Skin of body (tissue), 2 donors: ENCODE measurements around the gene STMN3. TPM values are rescaled to one million over a fixed set of nuclear protein-coding genes. Genes with fewer than 3 reads are reported as not detected.

Source experiments
- DNase-seq: peaks from one replicate; lab custom pipeline; 2025; lab: John Stamatoyannopoulos, UW
- total RNA-seq: library from RNA; depleted of rRNA; stranded (reverse); fragments of >200 nt; gene quantifications from one replicate; pipeline ENCODE4 v1.2.3, GENCODE V29; 2014

Gene STMN3
- total RNA-seq, 1 donor from 2014 or later, result 21.6 TPM

- DNase-seq, result no peak
Observed at GRCh38 chr20:63692436-63693082, 39.3 kb upstream of the STMN3 start.

- no peak for DNase-seq
Observed at GRCh38 chr20:63691711-63692435, 38.6 kb upstream of the STMN3 start.

DNA sequence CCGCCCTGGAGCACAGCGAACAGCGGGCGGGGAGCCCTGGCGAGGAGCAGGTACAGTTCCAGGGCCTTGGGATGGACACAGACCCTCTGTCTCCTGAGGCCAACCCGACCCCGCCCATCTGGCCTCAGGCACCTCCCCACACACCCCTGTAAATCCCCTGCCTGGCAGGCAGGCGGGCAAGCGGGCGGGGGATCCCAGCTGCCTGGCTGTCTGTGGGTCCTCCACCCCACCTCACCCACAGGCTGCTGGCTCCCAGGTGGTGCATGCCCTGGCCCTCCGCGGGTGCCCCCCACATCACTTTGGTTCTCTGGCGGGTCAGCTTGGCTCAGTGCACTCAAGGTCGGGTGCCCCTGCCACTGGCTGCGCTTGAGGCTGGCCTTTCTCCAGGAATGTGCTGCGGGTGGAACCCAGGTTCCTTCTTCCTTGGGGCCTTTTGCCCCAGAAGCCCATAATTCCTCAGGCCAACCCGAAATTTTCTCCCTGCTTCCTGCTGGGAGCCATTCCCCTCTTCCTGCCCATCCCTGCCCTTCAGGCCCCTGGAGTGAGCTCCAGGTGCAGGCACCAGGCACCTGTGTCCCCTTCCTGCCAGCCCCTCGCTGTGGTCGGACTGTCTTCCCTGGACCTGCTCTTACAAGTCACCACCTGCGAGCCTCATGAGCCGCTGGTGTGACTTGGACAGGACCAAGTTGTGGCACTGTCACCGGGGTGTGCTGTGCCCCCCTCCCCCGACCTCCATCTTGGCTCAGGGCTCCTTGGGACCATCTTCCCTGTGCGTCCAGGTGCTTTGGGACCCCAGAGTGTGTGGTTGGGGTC is 37.9 kb upstream of the STMN3 start:
- no peak for DNase-seq

DNA sequence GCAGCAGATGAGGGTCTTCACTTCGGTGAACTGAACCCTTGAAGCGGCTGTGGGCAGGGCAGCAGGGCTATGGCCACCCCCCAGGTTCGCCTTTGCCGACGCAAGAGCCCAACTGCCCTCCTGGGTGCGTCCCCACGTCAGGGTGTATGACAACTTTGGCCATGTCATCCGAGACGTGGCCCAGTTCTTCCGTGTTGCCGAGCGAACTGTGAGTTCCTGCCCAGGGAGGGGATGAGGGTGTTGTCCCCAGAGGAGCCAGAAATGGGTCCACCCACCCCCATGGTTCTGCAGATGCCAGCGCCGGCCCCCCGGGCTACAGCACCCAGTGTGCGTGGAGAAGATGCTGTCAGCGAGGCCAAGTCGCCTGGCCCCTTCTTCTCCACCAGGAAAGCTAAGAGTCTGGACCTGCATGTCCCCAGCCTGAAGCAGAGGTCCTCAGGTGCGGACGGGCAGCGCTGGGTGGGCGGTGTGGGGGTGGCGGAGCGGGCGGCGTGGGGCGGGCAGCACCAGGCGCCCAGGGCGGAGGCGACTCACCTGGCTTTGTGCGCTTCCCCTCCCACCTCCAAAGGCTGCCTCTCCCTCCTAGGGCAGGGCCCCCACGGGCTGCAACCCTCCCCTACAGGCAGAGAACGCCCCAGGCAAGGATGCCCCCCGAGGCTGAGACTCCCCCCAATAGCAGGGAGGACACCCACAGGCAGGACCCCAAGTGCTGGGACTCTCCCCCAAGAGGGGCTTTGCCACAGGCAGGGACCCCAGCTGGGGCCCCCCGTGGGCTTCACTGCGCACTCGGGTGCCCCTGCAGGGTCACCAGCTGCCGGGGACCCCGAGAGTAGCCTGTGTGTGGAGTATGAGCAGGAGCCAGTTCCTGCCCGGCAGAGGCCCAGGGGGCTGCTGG is 37.0 kb upstream of the STMN3 start:
- DNase-seq, result no peak

GRCh38 chr20:63689046-63690002 is 36.1 kb upstream of the STMN3 start:
- DNase-seq, result no peak

DNA sequence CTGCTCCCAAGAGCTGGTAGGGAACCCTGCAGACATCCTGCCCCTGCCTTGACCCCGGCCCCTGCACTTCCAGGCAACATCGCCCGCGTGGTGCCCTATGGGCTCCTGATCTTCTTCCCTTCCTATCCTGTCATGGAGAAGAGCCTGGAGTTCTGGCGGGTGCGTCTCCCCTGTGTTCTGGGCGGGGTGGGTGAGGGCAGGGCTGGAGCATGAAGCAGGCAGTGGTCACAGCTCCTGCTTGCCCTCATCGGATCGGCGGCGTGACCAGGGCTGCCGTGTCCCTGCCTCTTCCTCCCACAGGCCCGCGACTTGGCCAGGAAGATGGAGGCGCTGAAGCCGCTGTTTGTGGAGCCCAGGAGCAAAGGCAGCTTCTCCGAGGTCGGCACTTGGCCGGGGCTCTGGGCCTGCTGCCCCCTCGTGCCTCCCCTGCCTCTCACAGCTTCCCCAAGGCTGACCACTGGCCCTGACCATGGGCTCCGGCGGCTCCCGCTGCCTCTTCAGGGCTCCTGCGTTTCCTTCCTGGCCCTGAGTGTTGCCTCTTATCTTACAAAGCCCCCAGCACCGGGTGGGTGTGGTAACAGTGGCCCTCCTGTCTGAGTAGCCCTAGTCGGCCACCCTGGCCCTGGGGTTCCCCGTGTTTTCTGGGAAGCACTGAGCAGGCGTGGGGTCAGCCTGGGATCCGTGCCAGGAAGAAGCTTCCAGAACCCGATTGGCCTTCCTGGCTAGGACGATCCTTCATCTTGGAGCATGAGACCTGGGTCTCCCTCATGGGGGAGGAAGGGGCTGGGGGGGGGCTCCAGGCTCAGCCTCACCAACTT is 35.2 kb upstream of the STMN3 start:
- DNase-seq, result no peak

DNA sequence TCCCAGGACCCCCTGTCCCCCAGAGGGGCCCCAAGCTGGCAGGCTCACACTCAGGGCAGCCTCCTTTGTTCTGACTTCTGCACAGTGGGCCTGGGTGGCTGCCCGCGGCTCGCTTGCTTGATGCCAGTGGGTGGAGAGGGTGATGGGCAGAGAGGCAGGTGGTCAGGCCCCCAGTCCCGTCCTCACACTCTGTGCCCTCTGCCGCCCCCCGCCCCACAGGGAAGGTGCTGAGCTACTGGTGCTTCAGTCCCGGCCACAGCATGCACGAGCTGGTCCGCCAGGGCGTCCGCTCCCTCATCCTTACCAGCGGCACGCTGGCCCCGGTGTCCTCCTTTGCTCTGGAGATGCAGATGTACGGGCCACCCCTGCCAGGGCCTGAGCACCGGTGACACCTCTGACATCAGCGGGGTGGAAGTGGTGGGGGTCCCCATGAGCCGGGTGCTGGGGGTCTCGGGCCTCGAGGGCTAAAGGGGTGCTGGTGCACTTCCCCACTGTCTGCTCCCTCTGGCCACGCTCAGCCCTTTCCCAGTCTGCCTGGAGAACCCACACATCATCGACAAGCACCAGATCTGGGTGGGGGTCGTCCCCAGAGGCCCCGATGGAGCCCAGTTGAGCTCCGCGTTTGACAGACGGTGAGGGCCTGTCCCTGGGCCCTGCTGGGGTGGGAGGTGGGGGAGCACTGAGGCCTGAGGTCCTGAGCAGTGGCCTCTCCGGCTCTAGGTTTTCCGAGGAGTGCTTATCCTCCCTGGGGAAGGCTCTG is 34.4 kb upstream of the STMN3 start:
- DNase-seq, result no peak

- peak; percentile 70 for DNase-seq
Observed at GRCh38 chr20:63686492-63687321, 33.5 kb upstream of the STMN3 start.

- no peak for DNase-seq
Observed at GRCh38 chr20:63686094-63686491, 32.9 kb upstream of the STMN3 start.

DNA sequence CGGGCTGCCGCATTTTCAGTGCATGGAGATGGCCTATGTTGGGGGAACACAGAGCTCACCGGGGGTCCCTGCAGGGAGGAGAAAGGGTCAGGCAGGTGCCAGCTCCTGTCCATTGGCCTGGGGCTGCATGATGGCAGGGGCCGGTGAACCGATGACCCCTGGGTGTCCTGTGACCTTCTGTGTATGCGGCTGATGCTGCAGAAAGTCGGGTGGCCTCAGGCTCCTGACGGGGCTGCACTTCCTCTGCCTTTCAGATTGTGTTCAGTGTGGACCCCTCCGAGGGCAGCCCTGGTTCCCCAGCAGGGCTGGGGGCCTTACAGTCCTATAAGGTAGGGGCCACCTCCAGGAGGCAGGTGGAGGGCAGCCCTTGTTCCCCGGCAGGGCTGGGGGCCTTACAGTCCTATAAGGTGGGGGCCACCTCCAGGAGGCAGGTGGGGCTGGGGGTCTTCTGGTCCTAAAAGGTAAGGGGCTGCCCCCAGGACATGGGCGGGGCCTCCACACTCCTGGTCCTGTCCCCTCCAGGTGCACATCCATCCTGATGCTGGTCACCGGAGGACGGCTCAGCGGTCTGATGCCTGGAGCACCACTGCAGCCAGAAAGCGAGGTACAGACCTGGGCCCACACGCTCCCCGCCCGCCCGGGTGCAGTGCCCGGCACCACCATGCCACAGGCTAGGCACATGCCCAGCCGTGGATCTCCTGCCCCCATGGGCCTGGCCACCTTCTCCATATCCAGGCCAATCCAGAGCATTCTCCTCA is 32.2 kb upstream of the STMN3 start:
- no peak for DNase-seq

GRCh38 chr20:63682384-63683139 is 29.3 kb upstream of the STMN3 start:
- no peak for DNase-seq

GRCh38 chr20:63681609-63682142 is 28.5 kb upstream of the STMN3 start:
- no peak for DNase-seq

DNA sequence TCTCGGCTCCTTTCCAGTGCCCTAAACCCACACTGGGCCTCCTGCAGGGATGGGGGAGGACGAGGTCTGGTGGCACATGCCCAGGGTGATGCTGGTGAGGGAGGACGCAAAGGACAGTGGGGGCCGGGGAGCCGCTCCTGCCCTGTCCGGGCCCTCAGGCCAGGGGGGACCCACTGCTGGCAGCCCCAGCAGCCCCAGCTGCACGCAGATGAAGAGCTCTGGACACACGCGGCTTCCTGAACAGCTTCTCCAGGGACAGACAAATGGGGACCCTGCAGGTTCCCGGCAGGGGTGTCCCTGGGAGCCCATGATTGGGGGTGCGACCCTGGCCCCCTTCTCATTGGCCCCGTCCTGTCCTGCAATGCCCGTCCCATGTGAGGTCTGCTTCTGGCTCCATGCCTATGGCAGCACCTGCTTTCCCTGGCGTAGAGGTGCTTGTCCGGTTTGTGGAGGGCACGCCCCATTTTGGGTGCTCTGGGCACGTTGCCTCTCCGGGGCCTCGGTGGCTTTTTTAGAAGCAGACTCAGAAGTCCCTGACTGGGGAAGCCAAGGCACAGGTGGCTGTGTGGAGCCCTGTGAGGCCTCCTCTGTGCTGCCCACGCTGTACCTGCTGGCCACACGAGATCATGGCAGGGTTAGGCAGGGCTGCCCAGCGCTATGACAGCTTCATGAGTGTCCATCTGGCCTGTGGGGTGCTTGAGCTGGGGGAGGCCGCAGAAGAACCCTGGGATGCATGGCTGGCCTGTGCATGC is 27.8 kb upstream of the STMN3 start:
- no peak for DNase-seq

GRCh38 chr20:63680427-63680826 is 27.2 kb upstream of the STMN3 start:
- DNase-seq, result no peak

- no peak for DNase-seq
Observed at GRCh38 chr20:63679799-63680305, 26.6 kb upstream of the STMN3 start.
